Retinal pigment epithelial cell (primary cell): Measurements from ENCODE around the gene SMOC1.

Experiments
- DNase-seq: peaks from one replicate; pipeline ENCODE4 v3.0.0-alpha.2; 2010; ENCODE audit warnings: low read depth
- H3K4me3 ChIP-seq: 2 replicates; pipeline ENCODE4 v1.5.1; 2011; ENCODE audit warnings: mild to moderate bottlenecking, low read length, control low read depth, moderate library complexity
- TF ChIP-seq, protein P1 (sequence below): conservative IDR thresholded peaks from 2 replicates; pipeline ENCODE4 v1.5.1; 2011; ENCODE audit warnings: low read depth, low read length, control low read depth, inconsistent platforms

SMOC1 gene

GRCh38 chr14:69876848-69877306 is 2.3 kb upstream of the SMOC1 start:
- no peak for DNase-seq
- H3K4me3 ChIP-seq = no peak overlapping the region
- TF ChIP-seq, protein P1, sequence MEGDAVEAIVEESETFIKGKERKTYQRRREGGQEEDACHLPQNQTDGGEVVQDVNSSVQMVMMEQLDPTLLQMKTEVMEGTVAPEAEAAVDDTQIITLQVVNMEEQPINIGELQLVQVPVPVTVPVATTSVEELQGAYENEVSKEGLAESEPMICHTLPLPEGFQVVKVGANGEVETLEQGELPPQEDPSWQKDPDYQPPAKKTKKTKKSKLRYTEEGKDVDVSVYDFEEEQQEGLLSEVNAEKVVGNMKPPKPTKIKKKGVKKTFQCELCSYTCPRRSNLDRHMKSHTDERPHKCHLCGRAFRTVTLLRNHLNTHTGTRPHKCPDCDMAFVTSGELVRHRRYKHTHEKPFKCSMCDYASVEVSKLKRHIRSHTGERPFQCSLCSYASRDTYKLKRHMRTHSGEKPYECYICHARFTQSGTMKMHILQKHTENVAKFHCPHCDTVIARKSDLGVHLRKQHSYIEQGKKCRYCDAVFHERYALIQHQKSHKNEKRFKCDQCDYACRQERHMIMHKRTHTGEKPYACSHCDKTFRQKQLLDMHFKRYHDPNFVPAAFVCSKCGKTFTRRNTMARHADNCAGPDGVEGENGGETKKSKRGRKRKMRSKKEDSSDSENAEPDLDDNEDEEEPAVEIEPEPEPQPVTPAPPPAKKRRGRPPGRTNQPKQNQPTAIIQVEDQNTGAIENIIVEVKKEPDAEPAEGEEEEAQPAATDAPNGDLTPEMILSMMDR = no peak

DNA sequence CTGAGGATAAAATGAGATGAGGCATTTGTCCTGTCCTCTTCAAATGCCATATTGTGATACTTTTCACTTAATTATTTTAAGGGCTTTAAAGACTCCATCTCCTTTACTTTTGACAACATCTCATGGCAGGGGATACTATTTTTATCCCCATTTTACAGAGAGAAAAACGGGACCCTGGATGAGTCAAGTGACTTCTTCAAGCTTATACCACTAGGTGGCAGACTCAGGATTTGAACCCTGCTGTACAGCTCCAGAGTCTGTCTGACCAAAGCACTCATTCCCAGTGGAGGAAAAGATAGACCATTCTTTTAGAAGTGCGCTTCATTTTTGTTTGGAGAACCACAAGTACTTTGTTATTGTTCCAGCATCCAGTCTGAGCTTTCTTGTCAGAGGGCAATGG is 1.7 kb upstream of the SMOC1 start:
- DNase-seq = no peak
- TF ChIP-seq, protein P1 = peak; percentile 27
- H3K4me3 ChIP-seq = no peak overlapping the region

GRCh38 chr14:69878251-69878650 is 965 bp upstream of the SMOC1 start:
- TF ChIP-seq, protein P1 = no peak
- H3K4me3 ChIP-seq = no peak overlapping the region
- DNase-seq = no peak

DNA sequence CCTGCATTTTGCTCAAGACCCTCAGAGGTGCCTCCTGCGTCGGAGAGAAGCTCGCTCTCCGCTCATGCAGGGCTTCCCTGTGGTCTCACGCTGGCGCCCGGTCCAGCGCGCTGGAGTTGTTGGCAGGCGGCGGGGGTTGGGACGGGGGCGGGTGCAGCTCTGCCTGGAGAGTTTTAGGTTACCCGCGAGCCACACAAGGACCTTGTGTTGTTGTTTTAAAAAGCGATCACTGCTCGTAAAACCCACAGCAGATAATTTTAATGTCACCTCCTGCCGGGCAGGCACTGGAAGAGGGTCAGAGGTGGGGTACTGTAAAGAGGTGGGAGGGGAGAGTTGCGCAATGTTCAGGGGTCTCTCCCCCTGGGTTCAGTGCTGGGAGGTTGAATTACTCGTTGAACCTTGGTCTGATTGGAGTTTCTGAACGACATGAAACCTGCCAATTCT is 850 bp downstream of the SMOC1 start:
- DNase-seq = no peak
- TF ChIP-seq, protein P1 = no peak
- no peak overlapping the region for H3K4me3 ChIP-seq

GRCh38 chr14:69880893-69881292 is 1.7 kb downstream of the SMOC1 start:
- DNase-seq = no peak
- TF ChIP-seq, protein P1 = no peak
- no peak overlapping the region for H3K4me3 ChIP-seq

- H3K4me3 ChIP-seq = no peak overlapping the region
- DNase-seq = no peak
- TF ChIP-seq, protein P1 = no peak
Observed at GRCh38 chr14:69882116-69882864, 3.1 kb downstream of the SMOC1 start.

- TF ChIP-seq, protein P1 = no peak
- no peak overlapping the region for H3K4me3 ChIP-seq
- DNase-seq = no peak
Observed at GRCh38 chr14:69882915-69883314, 3.7 kb downstream of the SMOC1 start.
